GM23248 (cell line): ENCODE results near the gene BHLHE40. TPM values are rescaled to one million over a fixed set of nuclear protein-coding genes. Genes with fewer than 3 reads are reported as not detected.

ENCODE experiments used
- DNase-seq: peaks from one replicate; pipeline ENCODE4 v3.0.0-alpha.2; 2015
- H2AFZ ChIP-seq: fragments of 200-600 bp; sonication (generic); 2 replicates; pipeline ENCODE4 v1.6.1; 2016; ENCODE audit warnings: antibody characterized with exemption
- H3F3A ChIP-seq: fragments of 200-600 bp; sonication (generic); 2 replicates; pipeline ENCODE4 v1.6.1; 2016; ENCODE audit warnings: mild to moderate bottlenecking, antibody characterized with exemption, mixed run types; ENCODE audit not compliant: insufficient read depth
- H3K27ac ChIP-seq: fragments of 200-600 bp; sonication (generic); 2 replicates; pipeline ENCODE4 v1.5.1; 2016; ENCODE audit warnings: mild to moderate bottlenecking
- H3K27me3 ChIP-seq: fragments of 200-600 bp; sonication (generic); replicated peaks from 2 replicates; pipeline ENCODE4 v1.6.1; 2016; ENCODE audit warnings: mild to moderate bottlenecking; ENCODE audit not compliant: insufficient read depth
- H3K36me3 ChIP-seq: fragments of 200-600 bp; sonication (generic); 2 replicates; pipeline ENCODE4 v1.6.1; 2016; ENCODE audit warnings: low read depth, mild to moderate bottlenecking
- H3K4me1 ChIP-seq: fragments of 200-600 bp; sonication (generic); 2 replicates; pipeline ENCODE4 v1.6.1; 2016; ENCODE audit warnings: mild to moderate bottlenecking; ENCODE audit not compliant: insufficient read depth
- H3K4me2 ChIP-seq: fragments of 200-600 bp; sonication (generic); one replicate; pipeline ENCODE4 v1.6.1; 2016; ENCODE audit warnings: mild to moderate bottlenecking; ENCODE audit not compliant: unreplicated experiment
- H3K4me3 ChIP-seq: fragments of 200-600 bp; sonication (generic); 2 replicates; pipeline ENCODE4 v1.5.1; 2016; ENCODE audit warnings: mild to moderate bottlenecking
- H3K79me2 ChIP-seq: fragments of 200-600 bp; sonication (generic); 2 replicates; pipeline ENCODE4 v1.6.1; 2016; ENCODE audit warnings: mild to moderate bottlenecking; ENCODE audit not compliant: insufficient read depth
- H3K9ac ChIP-seq: fragments of 200-600 bp; sonication (generic); 2 replicates; pipeline ENCODE4 v1.6.1; 2016; ENCODE audit warnings: mild to moderate bottlenecking
- H3K9me2 ChIP-seq: fragments of 200-600 bp; sonication (generic); 2 replicates; pipeline ENCODE4 v1.6.1; 2016; ENCODE audit warnings: mixed run types, mild to moderate bottlenecking, moderate library complexity; ENCODE audit not compliant: insufficient read depth
- H3K9me3 ChIP-seq: fragments of 200-600 bp; sonication (generic); one replicate; pipeline ENCODE4 v1.6.1; 2017; ENCODE audit warnings: low read depth
- H4K20me1 ChIP-seq: fragments of 200-600 bp; sonication (generic); 2 replicates; pipeline ENCODE4 v1.6.0; 2016; ENCODE audit not compliant: insufficient read depth
- EZH2 ChIP-seq: fragments of 200-600 bp; sonication (generic); IDR thresholded peaks from 2 replicates; pipeline ENCODE4 v1.6.1; 2018; ENCODE audit warnings: antibody characterized with exemption, mild to moderate bottlenecking; ENCODE audit not compliant: insufficient read depth, poor library complexity, severe bottlenecking
- EZH2phosphoT487 ChIP-seq: fragments of 200-600 bp; sonication (generic); IDR thresholded peaks from 2 replicates; pipeline ENCODE4 v1.6.1; 2018; ENCODE audit warnings: antibody characterized with exemption, moderate library complexity, mild to moderate bottlenecking, low read depth; ENCODE audit not compliant: insufficient read depth
- WGBS, 2 experiments: methylation state at CpG; one replicate each; pipeline ENCODE4 v1.1.6; 2015 to 2017; ENCODE audit warnings: low lambda C conversion rate in 2 of 2, low coverage in 1 of 2; ENCODE audit errors: missing lambda C conversion rate in 2 of 2; 5-methylcytosine and 5-hydroxymethylcytosine counted together
- in situ Hi-C: fragments of 300-500 bp; cut with MboI; formaldehyde crosslinking; loops from 2 replicates; pipeline ENCODE4 v1.15.0; 2020
- polyA plus RNA-seq: library from polyadenylated mRNA; unstranded; fragments of >200 nt; fragmentation: Nextera tagmentation; extraction: Ambion mirVana; gene quantifications from 2 replicates; pipeline ENCODE4 v1.2.1, GENCODE V29; 2016
- total RNA-seq: library from RNA; depleted of rRNA; stranded (reverse); fragments of >200 nt; shearing (Covaris generic); gene quantifications from 2 replicates; pipeline ENCODE4 v1.2.3, GENCODE V29; 2014

BHLHE40 gene
- total and polyA plus RNA-seq, 2 experiments from 2014 or later: 33.9 to 42.9 TPM

GRCh38 chr3:4943549-4943948, 35.7 kb upstream of the BHLHE40 start:
- in situ Hi-C loops: no loop called here
- Histone ChIP-seq H2AFZ (no peak overlapping the region), H3K27ac (no peak overlapping the region), H3K9ac (no peak overlapping the region), H3K4me3 (no peak overlapping the region), H3K4me1 (0 out of 2 replicates have a peak, but pooled peaks cover 1% of the 10 kb centered on the region), H3K9me3 (no peaks in the 10 kb centered on the region), H3K27me3 (no peaks in the 10 kb centered on the region), H3K9me2 (no peaks in the 10 kb centered on the region), H3K4me2 (no peak overlapping the region), H3K79me2 (no peaks in the 10 kb centered on the region), H3K36me3 (no peaks in the 10 kb centered on the region), H3F3A (no peaks in the 10 kb centered on the region), H4K20me1 (no peaks in the 10 kb centered on the region)
- TF ChIP-seq EZH2phosphoT487 (no peak), EZH2 (no peak)
- peak; percentile 13 for DNase-seq
- 59 to 80% methylated on average over 1 of the region's 1 CpG for WGBS, 2 experiments

GRCh38 chr3:4945324-4945723, 33.9 kb upstream of the BHLHE40 start:
- no peak overlapping the region for H3K4me2 ChIP-seq
- in situ Hi-C loops: no loop called here
- WGBS, 2 experiments: 87 to 90% methylated on average over 10 of the region's 10 CpGs
- no peaks in the 10 kb centered on the region for H4K20me1 ChIP-seq
- H3F3A ChIP-seq: no peaks in the 10 kb centered on the region
- no peak overlapping the region for H3K27ac ChIP-seq
- no peak overlapping the region for H2AFZ ChIP-seq
- no peaks in the 10 kb centered on the region for H3K36me3 ChIP-seq
- no peaks in the 10 kb centered on the region for H3K9me2 ChIP-seq
- H3K9ac ChIP-seq: no peak overlapping the region
- TF ChIP-seq EZH2 (no peak), EZH2phosphoT487 (no peak)
- H3K79me2 ChIP-seq: no peaks in the 10 kb centered on the region
- DNase-seq: no peak
- H3K27me3 ChIP-seq: no peaks in the 10 kb centered on the region
- no peaks in the 10 kb centered on the region for H3K9me3 ChIP-seq
- H3K4me1 ChIP-seq: 0 out of 2 replicates have a peak, but pooled peaks cover 6% of the 10 kb centered on the region
- H3K4me3 ChIP-seq: no peak overlapping the region

GRCh38 chr3:4947028-4947427, 32.2 kb upstream of the BHLHE40 start:
- no peaks in the 10 kb centered on the region for H3K9me3 ChIP-seq
- H3K4me1 ChIP-seq: 0 out of 2 replicates have a peak, but pooled peaks cover 6% of the 10 kb centered on the region
- H4K20me1 ChIP-seq: no peaks in the 10 kb centered on the region
- H3K27me3 ChIP-seq: no peaks in the 10 kb centered on the region
- in situ Hi-C loops: no loop called here
- no peak overlapping the region for H3K4me3 ChIP-seq
- H3K9ac ChIP-seq: no peak overlapping the region
- H3K36me3 ChIP-seq: no peaks in the 10 kb centered on the region
- WGBS, 2 experiments: 84 to 87% methylated on average over 5 of the region's 5 CpGs
- TF ChIP-seq EZH2: no peak
- TF ChIP-seq EZH2phosphoT487: no peak
- no peak overlapping the region for H2AFZ ChIP-seq
- H3K9me2 ChIP-seq: no peaks in the 10 kb centered on the region
- H3K79me2 ChIP-seq: no peaks in the 10 kb centered on the region
- no peak overlapping the region for H3K27ac ChIP-seq
- DNase-seq: no peak
- H3F3A ChIP-seq: no peaks in the 10 kb centered on the region
- H3K4me2 ChIP-seq: no peak overlapping the region

GRCh38 chr3:4948395-4948794, 30.8 kb upstream of the BHLHE40 start:
- no peaks in the 10 kb centered on the region for H3K9me2 ChIP-seq
- in situ Hi-C loops: no loop called here
- H2AFZ ChIP-seq: no peak overlapping the region
- no peak overlapping the region for H3K27ac ChIP-seq
- H3K4me1 ChIP-seq: 0 out of 2 replicates have a peak, but pooled peaks cover 6% of the 10 kb centered on the region
- H3K4me3 ChIP-seq: no peak overlapping the region
- H3K79me2 ChIP-seq: no peaks in the 10 kb centered on the region
- H3F3A ChIP-seq: no peaks in the 10 kb centered on the region
- no peak overlapping the region for H3K4me2 ChIP-seq
- H3K36me3 ChIP-seq: no peaks in the 10 kb centered on the region
- H3K9me3 ChIP-seq: no peaks in the 10 kb centered on the region
- 68 to 73% methylated on average over 4 of the region's 4 CpGs for WGBS, 2 experiments
- no peak for TF ChIP-seq EZH2
- H3K9ac ChIP-seq: no peak overlapping the region
- DNase-seq: peak; percentile 38
- no peaks in the 10 kb centered on the region for H3K27me3 ChIP-seq
- no peaks in the 10 kb centered on the region for H4K20me1 ChIP-seq

- 0 out of 2 replicates have a peak, but pooled peaks cover 6% of the 10 kb centered on the region for H3K4me1 ChIP-seq
- H3K9ac ChIP-seq: no peak overlapping the region
- H4K20me1 ChIP-seq: no peaks in the 10 kb centered on the region
- no peak overlapping the region for H3K27ac ChIP-seq
- in situ Hi-C loops: no loop called here
- no peaks in the 10 kb centered on the region for H3K36me3 ChIP-seq
- no peak overlapping the region for H3K4me3 ChIP-seq
- H3F3A ChIP-seq: no peaks in the 10 kb centered on the region
- H2AFZ ChIP-seq: no peak overlapping the region
- no peak for TF ChIP-seq EZH2phosphoT487
- TF ChIP-seq EZH2: no peak
- H3K4me2 ChIP-seq: no peak overlapping the region
- no peaks in the 10 kb centered on the region for H3K9me2 ChIP-seq
- no peaks in the 10 kb centered on the region for H3K27me3 ChIP-seq
- no peaks in the 10 kb centered on the region for H3K9me3 ChIP-seq
- H3K79me2 ChIP-seq: no peaks in the 10 kb centered on the region
- DNase-seq: no peak
- 95 to 97% methylated on average over 2 of the region's 2 CpGs for WGBS, 2 experiments
These were observed 30.2 kb upstream of the BHLHE40 start for GRCh38 chr3:4949004-4949403.
